Measurements from ENCODE around the gene TNFRSF6B.
"Not testable (repeated sequence)": the region's sequence is repeated elsewhere in the genome, so short reads cannot be mapped to it uniquely, and the experiment has no call there.

TNFRSF6B gene

GRCh38 chr20:63661959-63662812 is 34.3 kb upstream of the TNFRSF6B start:
- intact Hi-C loops (cut with DNase I) = no loop called here
- no peak for DNase-seq

GRCh38 chr20:63662813-63663189 is 33.7 kb upstream of the TNFRSF6B start:
- intact Hi-C loops (cut with DNase I) = no loop called here
- no peak for DNase-seq

GRCh38 chr20:63663332-63664066 is 33.0 kb upstream of the TNFRSF6B start:
- intact Hi-C loops (cut with DNase I) = no loop called here
- no peak for DNase-seq

GRCh38 chr20:63664143-63664851 is 32.2 kb upstream of the TNFRSF6B start:
- intact Hi-C loops (cut with DNase I) = no loop called here
- DNase-seq = no peak

GRCh38 chr20:63664861-63665594 is 31.4 kb upstream of the TNFRSF6B start:
- DNase-seq = peak in 9 of 10 donors; percentile 38 to 98 (median 80)
- intact Hi-C loops (cut with DNase I) = no loop called here

GRCh38 chr20:63665708-63666107 is 30.7 kb upstream of the TNFRSF6B start:
- DNase-seq = no peak
- intact Hi-C loops (cut with DNase I) = no loop called here

GRCh38 chr20:63667858-63668257 is 28.6 kb upstream of the TNFRSF6B start:
- intact Hi-C loops (cut with DNase I) = no loop called here
- no peak for DNase-seq

GRCh38 chr20:63668351-63668750 is 28.1 kb upstream of the TNFRSF6B start:
- no peak for DNase-seq
- intact Hi-C loops (cut with DNase I) = no loop called here

- DNase-seq; intact Hi-C loops (cut with DNase I): not testable (repeated sequence)
These were observed 24.8 kb upstream of the TNFRSF6B start for GRCh38 chr20:63671695-63672094.

- intact Hi-C loops (cut with DNase I) = no loop called here
- no peak for DNase-seq
These were observed 23.8 kb upstream of the TNFRSF6B start for GRCh38 chr20:63672666-63673065.

- DNase-seq = no peak
- intact Hi-C loops (cut with DNase I) = no loop called here
These were observed 22.5 kb upstream of the TNFRSF6B start for GRCh38 chr20:63673951-63674350.

GRCh38 chr20:63675681-63676368 is 20.6 kb upstream of the TNFRSF6B start:
- intact Hi-C loops (cut with DNase I) = no loop called here
- DNase-seq = no peak

- intact Hi-C loops (cut with DNase I) = no loop called here
- DNase-seq = no peak
These were observed 18.4 kb upstream of the TNFRSF6B start for GRCh38 chr20:63678071-63678470.

GRCh38 chr20:63678667-63679465 is 17.6 kb upstream of the TNFRSF6B start:
- intact Hi-C loops (cut with DNase I) = no loop called here
- DNase-seq = no peak

GRCh38 chr20:63679799-63680305 is 16.6 kb upstream of the TNFRSF6B start:
- peak in 3 of 10 donors; percentile 36 to 85 (median 50) for DNase-seq
- intact Hi-C loops (cut with DNase I) = no loop called here

- intact Hi-C loops (cut with DNase I) = no loop called here
- no peak for DNase-seq
These were observed 16.0 kb upstream of the TNFRSF6B start for GRCh38 chr20:63680427-63680826.

- intact Hi-C loops (cut with DNase I) = no loop called here
- no peak for DNase-seq
These were observed 15.4 kb upstream of the TNFRSF6B start for GRCh38 chr20:63680857-63681608.

GRCh38 chr20:63681609-63682142 is 14.8 kb upstream of the TNFRSF6B start:
- DNase-seq = no peak
- intact Hi-C loops (cut with DNase I) = no loop called here
